IPS-18c (cell line): Measurements from ENCODE around the gene ICE2.
"Not testable (repeated sequence)": the region's sequence is repeated elsewhere in the genome, so short reads cannot be mapped to it uniquely, and the experiment has no call there.

Experiments
- H3K4me3 ChIP-seq: 2 replicates; pipeline ENCODE4 v1.7.0; 2013; ENCODE audit warnings: low read depth, mild to moderate bottlenecking, low read length, moderate library complexity; ENCODE audit not compliant: insufficient read depth
- H3K9me3 ChIP-seq: one replicate; pipeline ENCODE4 v1.6.1; 2013; ENCODE audit warnings: mild to moderate bottlenecking, low read length, moderate library complexity; ENCODE audit not compliant: control insufficient read depth, insufficient read depth

ICE2 gene

GRCh38 chr15:60421544-60421943 is 57.4 kb downstream of the ICE2 start:
- Histone ChIP-seq H3K4me3 (no peak overlapping the region), H3K9me3 (no peaks in the 10 kb centered on the region)

- no peaks in the 10 kb centered on the region for H3K9me3 ChIP-seq
- H3K4me3 ChIP-seq, result no peak overlapping the region
Observed at GRCh38 chr15:60420203-60420716, 58.7 kb downstream of the ICE2 start.

GRCh38 chr15:60419753-60420152 is 59.2 kb downstream of the ICE2 start:
- Histone ChIP-seq H3K4me3 (no peak overlapping the region), H3K9me3 (no peaks in the 10 kb centered on the region)

- no peaks in the 10 kb centered on the region for H3K9me3 ChIP-seq
- H3K4me3 ChIP-seq, result no peak overlapping the region
Observed at GRCh38 chr15:60418096-60418495, 60.8 kb downstream of the ICE2 start.

GRCh38 chr15:60417112-60417511 is 61.8 kb downstream of the ICE2 start:
- H3K4me3 ChIP-seq, result no peak overlapping the region
- H3K9me3 ChIP-seq, result no peaks in the 10 kb centered on the region

GRCh38 chr15:60416484-60416883 is 62.5 kb downstream of the ICE2 start:
- Histone ChIP-seq H3K4me3 (no peak overlapping the region), H3K9me3 (no peaks in the 10 kb centered on the region)

- Histone ChIP-seq H3K4me3 (no peak overlapping the region), H3K9me3 (no peaks in the 10 kb centered on the region)
Observed at GRCh38 chr15:60414016-60414682, 64.8 kb downstream of the ICE2 start.

- Histone ChIP-seq H3K9me3 (no peaks in the 10 kb centered on the region), H3K4me3 (no peak overlapping the region)
Observed at GRCh38 chr15:60413231-60413824, 65.6 kb downstream of the ICE2 start.

- not testable (repeated sequence) for H3K9me3 ChIP-seq
Observed at GRCh38 chr15:60412807-60413206, 66.1 kb downstream of the ICE2 start.

GRCh38 chr15:60411774-60412425 is 67.0 kb downstream of the ICE2 start:
- H3K9me3 ChIP-seq, result no peaks in the 10 kb centered on the region
- H3K4me3 ChIP-seq, result no peak overlapping the region

More at GRCh38 chr15:60412807-60413206, 66.1 kb downstream of the ICE2 start:
- H3K4me3 ChIP-seq, result not testable (repeated sequence)

GRCh38 chr15:60410350-60410749 is 68.6 kb downstream of the ICE2 start:
- not testable (repeated sequence) for H3K4me3 ChIP-seq, H3K9me3 ChIP-seq

- H3K4me3 ChIP-seq, result no peak overlapping the region
Observed at GRCh38 chr15:60408463-60408981, 70.4 kb downstream of the ICE2 start.

GRCh38 chr15:60407415-60407805 is 71.5 kb downstream of the ICE2 start:
- H3K9me3 ChIP-seq, result no peaks in the 10 kb centered on the region
- H3K4me3 ChIP-seq, result no peak overlapping the region

More at GRCh38 chr15:60408463-60408981, 70.4 kb downstream of the ICE2 start:
- no peaks in the 10 kb centered on the region for H3K9me3 ChIP-seq

- Histone ChIP-seq H3K4me3 (no peak overlapping the region), H3K9me3 (no peaks in the 10 kb centered on the region)
Observed at GRCh38 chr15:60406513-60407414, 72.2 kb downstream of the ICE2 start.

- no peak overlapping the region for H3K4me3 ChIP-seq
- no peaks in the 10 kb centered on the region for H3K9me3 ChIP-seq
Observed at GRCh38 chr15:60405399-60405798, 73.5 kb downstream of the ICE2 start.

GRCh38 chr15:60404351-60404750 is 74.6 kb downstream of the ICE2 start:
- not testable (repeated sequence) for H3K9me3 ChIP-seq

GRCh38 chr15:60400944-60401343 is 78.0 kb downstream of the ICE2 start:
- Histone ChIP-seq H3K4me3 (no peak overlapping the region), H3K9me3 (no peaks in the 10 kb centered on the region)

More at GRCh38 chr15:60404351-60404750, 74.6 kb downstream of the ICE2 start:
- H3K4me3 ChIP-seq, result not testable (repeated sequence)
